NCI-H774 (cell line): ENCODE data around the gene LAMC3.
A peak's percentile ranks its signal among the peaks of the same experiment; 100 is the strongest.
"Not testable (repeated sequence)": the region's sequence is repeated elsewhere in the genome, so short reads cannot be mapped to it uniquely, and the experiment has no call there.

ENCODE experiments used
- DNase-seq: peaks from one replicate; lab custom pipeline; 2025; lab: John Stamatoyannopoulos, UW

The LAMC3 gene

DNA sequence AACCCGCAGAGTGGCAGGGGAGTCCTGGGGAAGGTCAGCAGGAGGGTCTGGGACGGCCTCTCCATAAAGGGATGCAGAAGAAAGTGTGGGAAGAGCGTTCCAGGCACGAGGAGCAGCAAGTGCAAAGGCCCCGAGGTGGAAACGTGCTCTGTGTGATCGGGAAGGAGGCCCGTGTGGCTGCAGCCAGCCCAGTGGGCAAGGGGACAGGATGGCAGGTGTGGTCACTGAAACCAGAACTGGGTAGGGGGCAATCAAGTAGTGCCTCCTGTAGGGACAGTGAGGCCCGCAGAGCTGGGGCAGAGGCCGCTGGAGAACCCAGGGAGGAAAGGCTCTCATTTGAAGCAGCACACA, 16.3 kb upstream of the LAMC3 start:
- no peak for DNase-seq

DNA sequence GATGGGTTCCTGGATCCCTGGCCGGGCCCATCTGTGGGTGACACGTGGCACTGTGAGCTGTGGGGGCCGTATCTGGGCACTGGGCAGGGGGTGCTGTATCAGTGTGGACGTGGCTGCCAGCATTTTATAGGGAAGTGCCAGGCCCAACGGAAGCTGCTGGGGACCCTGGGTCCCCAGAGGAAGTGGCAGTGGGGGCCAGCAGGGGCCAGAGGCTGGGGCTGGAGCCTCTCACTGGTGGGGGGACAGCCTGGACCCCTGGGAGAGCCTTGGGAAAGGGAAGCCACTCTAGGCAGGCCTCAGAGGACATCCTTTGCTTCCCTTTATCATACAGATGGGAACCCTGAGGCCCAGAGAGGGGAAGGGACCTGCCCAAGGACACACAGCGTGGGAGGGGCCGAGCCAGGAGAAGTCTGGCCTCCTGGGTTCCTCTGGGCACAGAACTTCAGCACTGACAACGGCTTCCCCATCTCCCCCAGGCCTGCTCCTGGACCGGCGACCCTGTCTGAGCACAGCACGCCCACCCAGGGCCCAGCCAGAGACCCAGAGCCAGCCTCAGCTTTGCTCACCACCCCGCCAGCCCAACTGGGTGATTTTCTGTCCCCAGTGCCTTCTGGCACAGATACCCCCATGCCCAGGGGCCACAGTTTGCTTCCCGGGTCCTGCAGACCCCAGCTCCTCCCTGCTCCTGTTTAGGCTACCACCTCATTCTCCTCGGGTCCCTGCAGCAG, 15.5 kb upstream of the LAMC3 start:
- no peak for DNase-seq

DNA sequence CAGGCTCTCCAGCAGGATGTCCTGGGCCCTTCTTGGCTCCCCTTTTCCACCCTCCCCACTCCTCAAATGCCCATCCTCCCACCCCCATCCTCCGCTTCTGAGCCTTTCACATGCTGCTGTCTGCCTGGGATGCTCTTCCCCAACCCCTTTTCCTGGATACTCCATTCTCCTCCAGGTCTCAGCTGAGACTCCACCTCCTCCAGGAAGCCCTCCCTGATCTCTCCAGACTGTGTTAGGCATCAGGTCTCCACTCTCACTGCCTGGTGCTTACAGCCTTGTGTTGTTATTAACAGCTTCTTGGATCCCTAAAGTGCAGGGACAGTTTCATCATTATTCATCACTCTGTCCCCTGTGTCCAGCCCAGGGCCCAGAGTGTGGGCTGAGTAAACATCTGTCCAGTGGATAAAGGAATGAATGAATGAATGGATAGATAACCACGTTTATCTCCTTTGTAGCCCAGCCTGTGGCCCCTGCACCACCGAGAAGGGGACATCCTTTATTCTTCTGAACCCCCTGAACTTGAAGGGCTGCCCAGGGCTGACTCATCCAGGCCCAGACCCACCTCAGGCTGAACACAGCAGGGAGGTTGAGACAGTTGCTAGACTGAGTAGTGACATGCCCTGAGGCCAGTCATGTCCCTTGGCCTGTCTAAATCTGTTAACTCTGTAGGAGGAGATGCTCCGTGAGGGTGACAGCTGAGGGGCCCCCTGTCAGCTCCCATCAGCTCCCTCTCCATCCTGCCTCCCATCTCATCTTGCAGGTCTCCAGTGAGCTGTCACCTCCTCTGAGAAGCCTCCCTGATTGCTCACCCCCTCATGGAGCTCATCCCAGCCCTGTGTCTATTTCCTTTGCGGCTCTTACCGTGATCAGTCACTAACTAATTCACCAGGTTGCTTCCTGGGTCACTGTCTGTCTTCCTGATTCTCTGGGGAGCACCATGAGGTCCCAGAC, 14.6 kb upstream of the LAMC3 start:
- DNase-seq: no peak

DNA sequence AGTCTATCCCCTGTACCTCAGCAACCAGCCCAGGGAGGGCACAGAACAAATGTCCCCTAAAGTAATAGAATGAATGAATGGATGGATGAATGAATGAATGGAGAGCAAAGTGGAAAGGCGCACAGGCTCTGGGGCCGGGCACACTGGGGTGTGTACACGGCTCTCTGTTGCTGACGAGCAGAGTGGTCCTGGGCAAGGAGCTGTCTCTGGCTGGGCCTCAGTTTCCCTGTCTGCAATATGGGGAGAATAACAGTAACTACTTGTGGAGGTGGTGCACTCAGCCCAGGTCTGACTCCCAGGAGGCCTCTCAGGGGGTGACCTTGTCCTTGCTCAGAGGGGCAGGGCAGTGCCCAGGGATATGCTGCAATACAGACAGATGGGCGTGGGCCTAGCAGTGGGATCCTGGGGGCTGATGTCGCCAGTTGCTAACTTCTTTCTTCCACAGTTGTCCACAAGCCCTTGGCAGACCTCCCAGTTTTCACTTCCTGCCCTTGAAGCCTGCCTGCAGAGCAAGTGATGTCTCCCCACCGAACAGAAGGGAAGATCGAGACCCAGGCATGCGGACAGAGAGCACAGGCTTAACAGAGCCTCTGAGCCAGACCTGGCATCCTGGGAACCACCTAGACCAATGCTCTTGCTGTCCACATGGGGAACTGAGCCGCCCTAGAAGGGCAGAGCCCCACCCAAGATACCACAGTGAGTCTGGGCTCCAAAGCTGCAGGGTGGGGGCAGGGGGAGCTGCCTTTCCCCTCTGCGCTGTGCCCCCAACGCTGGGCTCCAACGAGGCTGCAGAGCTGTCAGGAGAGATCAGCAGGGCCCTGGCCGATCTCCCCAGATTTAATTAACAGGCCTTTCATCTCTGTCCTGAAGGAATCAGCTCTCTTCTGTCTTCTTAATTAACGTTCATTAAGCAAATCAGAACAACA, 13.6 kb upstream of the LAMC3 start:
- no peak for DNase-seq

DNA sequence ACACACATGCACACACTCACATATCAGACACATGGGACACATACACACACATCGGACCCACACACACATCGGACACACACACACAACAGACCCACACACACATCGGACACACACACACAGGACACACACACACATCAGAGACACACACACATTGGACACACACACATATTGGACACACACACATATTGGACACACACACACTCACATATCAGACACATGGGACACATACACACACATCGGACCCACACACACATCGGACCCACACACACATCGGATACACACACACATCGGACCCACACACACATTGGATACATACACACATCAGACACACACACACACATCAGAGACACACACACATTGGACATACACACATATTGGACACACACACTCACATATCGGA, 12.8 kb upstream of the LAMC3 start:
- DNase-seq: no peak

DNA sequence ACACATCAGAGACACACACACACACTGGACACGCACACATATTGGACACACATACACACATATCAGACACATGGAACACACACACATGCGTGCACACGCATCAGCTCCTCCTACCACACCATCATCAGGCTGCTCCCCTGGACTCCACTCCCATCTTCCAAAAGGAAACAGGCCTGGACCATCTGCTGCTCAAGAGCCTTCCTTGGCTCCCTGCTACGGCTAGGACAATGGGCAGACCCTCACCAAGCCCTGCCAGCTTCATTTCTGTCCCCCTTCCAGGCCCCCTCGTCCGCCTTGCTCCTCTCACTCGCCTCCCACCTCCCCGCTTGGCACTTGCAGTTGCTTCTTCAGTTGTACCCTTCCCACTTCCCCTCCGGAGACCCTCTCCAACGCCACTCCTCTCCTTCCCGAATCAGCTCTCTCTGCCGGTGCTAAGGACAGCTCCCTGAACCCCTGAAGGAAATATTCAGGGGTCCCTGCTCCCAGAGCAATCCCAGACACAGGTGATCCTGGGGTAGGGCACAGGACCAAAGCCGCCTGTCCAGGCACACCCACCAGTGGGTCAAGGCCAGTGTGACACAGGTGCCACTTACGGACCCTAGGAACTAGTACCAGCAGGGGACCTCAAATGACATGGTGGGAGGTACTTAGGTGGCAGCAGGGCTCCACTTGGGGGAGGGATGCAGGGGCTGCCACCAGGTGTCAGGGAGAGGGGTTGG, 12.1 kb upstream of the LAMC3 start:
- no peak for DNase-seq

DNA sequence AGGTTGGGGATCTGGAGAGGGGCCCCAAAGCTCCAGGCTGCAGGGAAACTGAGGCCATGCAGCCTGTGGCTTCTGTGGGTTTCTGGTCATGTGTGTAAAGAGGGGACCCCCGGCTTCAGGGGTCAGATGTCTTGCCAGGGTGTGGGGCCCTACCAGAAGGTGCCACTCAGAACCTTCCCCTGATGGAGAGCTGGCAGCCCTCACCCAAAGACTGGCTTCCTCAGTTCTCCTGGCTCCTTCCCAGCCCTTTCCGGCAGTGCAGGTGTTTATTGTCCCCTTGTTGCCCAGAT, 11.6 kb upstream of the LAMC3 start:
- no peak for DNase-seq

DNA sequence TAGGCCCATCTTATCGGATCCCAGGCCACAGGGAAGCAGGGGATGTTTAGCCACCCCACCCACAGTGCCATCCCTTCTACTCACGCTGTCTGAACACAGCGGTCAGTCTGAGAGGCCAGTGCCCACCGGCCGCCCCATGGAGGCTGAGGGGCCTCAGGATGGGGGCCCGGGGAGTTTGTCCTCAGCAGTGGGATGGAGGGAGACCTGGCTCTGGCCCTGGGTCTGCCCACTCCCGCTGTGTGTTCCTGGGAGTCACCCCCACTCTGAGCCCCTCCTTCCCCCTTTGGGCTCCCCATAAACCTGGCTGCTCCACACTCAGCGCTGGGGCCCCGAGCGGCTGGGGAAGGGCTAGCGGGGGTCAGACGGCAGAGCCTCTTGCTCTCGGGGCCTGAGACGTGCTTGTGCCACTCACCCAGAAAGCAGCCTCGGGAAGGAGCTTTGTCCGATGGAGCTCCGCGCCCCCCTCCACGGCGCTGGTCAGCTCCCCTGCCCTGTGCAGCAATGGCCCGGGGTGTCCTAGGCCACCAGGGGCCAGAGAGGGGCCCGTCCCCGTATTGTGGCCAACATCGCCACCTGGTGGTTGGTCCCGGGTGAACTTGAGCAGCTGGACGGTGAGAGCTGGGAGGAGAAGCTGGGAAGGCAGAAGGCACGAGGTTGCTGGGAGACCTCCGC, 10.9 kb upstream of the LAMC3 start:
- DNase-seq: peak; percentile 62

DNA sequence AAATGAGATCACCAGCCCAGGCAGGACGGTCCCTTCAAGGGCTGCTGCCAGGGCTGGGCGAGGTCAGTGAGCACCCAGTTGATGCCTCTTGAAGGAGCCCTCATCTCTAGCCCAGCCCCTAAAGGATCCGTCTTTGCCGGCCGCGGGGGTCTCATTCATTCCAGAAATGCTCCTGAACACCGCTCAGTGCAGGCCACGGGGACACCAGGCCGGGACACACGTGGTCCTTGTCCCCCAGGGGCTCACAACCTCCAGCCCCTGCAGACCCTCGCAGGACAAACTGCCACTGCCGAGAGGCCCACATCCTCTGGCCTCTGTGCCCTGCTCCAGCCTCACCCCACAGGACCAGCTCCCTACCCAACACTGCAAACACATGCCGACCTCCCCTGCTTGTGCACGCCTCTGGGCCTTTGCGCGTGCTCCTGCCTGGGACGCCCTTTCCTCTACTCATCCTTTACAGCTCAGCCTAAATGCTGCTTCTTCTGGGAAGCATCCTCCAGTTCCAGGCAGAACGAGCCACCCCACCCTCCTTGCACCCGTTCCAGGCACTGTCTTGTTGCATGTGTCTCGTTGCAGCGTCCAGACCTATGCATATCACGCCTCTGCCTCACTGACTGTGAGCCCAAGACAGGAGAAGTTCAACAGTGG, 10.3 kb upstream of the LAMC3 start:
- no peak for DNase-seq

DNA sequence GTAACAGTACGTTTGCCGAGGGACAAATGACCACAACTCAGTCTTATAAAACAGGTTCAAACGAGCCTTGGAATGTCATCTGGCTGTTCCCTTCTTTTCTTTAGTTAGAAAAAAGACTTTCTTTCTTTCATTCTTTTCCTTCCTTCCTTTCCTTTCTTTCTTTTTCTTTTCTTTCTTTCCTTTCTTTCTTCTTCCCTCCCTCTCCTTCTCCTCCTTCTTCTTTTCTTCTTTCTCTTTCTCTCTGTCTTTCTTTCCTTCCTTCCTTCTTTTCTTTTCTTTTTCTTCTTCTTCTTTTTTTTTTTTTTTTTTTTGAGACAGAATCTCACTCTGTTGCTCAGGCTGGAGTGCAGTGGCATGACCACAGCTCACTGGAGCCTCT, 9.7 kb upstream of the LAMC3 start:
- DNase-seq: no peak

DNA sequence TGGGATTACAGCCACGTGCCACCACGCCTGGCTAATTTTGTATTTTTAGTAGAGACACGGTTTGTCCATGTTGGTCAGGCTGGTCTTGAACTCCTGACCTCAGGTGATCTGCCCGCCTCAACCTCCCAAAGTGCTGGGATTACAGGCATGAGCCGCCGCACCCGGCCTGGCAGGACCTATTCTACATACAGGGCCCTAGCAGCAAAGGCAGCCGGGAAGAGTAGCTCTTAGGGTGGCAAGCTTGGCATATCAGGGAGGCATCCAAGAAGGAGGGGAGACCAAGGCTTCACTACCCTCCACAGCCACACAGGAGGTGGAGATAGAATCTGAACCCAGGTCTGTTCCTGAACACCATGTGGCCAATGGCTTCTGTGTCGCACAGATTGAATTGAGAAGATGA, 8.4 kb upstream of the LAMC3 start:
- DNase-seq: not testable (repeated sequence)

DNA sequence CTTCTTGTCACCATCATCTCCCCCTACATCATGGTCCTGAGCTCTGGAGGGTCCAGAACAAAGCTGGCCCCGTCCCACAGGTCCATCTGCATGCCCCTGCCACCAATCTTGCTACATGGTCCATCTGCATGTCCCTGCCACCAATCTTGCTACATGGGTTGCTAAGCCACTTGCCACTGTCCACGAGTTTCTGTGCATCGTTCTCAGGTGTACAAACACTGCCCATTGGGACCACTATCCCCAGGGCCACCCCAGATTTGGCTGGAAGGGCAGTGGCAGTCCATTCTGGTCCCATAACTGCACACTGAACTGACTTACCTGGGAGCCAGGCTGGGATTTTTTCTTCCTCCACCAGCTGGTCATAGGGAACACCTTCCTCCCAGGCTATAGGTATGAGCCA, 8.0 kb upstream of the LAMC3 start:
- no peak for DNase-seq

DNA sequence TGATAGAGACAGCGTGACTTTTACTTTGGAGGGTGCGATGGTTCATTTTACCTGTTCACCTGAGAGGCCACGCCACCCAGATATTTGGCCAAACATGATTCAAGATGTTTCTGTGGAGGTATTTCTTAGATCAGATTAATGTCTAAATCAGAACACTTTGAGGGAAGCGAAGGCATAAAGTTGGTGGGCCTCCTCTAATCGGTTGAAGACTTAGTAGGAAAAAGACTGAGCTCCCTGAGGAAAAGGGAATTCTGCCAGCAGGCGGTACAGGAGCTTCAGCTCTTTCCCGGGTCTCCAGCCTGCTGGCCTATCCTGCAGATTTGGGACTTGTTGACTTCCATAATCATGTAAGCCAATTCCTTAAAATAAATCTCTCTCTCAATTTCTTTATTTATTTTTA, 7.0 kb upstream of the LAMC3 start:
- no peak for DNase-seq

DNA sequence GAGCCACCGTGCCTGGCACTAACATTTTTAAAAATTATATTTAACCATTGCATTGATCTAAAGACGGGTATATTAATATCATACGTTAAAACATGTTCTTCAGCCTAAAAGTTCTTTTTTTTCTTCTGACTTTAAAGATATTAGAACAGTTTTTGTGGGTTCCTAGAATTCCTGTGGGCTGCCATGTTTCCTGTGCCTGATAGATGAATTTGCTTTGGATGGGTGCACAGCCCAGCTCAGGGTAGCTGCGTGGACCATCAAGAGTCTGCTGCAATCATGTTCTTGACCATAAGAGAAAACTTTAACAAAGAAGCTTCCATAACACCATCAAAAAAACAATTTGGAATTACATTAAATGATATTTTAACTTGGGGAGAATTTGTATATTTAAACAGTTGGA, 2.4 kb upstream of the LAMC3 start:
- no peak for DNase-seq

DNA sequence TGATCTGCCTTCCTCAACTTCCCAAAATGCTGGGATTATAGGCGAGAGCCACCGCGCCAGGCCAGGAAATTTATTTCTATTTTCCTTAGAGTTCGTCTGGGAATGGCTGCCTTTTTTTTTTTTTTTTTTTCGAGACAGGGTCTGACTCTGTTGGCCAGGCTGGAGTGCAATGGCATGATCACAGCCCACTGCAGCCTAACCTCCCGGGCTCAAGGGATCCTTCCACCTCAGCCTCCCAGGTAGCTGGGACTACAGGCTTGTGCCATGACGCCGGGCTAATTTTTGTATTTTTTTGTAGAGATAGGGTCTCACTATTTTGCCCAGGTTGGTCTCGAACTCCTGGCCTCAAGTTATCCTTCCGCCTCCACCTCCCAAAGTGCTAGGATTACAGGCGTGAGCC, 888 bp upstream of the LAMC3 start:
- DNase-seq: no peak

DNA sequence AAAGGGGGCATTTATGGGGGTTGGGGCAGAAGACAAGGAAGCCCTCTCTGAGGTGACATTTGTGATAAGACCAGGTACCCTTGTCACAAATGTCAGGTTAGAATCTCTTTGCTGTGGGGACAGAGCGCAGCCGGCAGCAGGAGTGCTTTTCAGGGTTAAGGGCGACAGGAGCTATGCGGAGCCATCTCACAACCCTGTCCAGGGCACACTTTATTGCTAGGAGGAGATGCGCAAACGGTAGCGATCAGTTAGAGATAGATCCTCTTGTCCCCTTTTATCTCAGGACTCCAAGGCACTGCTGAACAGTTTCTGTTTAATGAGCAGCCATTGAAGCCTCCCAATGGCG, 438 bp upstream of the LAMC3 start:
- DNase-seq: no peak

DNA sequence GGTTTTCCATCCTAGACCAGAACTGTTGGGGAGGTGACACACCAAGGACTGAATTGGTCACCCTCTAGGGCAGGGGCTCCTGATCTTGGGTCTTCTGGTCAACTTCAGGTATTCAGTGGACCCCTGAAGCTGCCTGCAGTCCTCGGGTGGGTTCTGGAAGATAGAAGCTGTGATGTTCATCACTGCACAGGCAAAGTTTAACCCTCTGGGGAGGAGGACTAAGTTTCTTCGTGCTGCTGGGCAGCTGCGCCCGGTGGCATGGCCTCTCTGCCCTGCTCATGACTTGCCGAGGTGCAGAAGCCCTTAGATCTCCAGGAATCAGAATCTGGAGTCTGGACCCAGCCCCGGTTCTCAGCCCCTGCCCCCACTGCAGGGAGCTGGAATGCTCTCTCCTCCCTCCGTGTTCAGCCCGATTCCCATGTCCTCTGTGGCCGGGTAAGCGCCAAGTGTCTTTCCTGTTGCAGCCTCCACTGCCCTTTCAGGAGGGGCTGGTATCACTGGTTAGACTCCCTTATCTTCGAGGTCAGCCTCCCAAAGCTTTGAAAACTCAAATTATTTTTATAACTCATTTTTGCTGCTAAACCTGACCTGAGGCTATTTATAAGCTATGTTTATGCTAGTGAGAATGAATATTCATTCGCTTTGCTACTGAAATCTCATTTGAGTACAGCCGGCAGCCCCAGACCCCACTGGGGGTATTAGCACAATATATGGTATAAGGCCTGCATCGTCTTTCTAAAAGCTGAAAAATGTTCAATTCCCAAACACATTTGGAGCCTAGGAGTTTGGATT, 1.7 kb downstream of the LAMC3 start:
- DNase-seq: no peak

DNA sequence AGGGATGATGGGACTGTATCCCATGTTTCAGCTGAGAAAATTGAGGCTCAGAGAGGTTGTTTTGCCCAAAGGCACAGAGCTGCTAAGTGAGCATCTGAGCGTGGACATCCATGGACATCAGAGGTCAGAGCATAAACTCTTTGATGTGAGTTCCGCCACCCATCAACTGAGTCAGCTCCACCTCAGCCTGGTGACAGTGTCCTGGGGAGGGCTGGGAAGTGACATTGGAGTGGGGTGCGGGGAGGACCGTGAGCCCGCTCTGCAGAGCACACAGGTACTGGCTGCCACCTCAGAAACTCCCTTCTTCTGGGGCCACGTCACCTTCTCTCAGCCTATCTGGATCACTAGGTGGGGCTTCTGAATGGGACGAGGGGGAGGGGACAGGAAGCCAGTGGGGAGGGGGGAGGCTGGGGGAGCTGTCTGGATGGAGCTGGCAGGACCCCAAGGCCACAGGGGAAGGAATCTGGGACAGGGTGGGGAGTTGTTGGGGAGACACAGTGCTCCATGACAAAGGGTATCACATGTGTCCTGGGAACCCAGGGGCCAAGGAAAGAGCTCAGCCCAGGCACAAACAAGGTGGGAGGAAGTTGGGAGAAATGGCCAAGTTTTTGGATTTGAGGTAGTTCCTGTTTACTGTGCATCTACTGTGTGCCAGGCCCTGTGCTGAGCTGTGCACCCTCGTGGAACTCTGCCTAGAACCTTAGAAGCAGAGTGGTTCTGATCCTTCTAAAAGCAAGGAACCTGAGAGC, 2.5 kb downstream of the LAMC3 start:
- no peak for DNase-seq

DNA sequence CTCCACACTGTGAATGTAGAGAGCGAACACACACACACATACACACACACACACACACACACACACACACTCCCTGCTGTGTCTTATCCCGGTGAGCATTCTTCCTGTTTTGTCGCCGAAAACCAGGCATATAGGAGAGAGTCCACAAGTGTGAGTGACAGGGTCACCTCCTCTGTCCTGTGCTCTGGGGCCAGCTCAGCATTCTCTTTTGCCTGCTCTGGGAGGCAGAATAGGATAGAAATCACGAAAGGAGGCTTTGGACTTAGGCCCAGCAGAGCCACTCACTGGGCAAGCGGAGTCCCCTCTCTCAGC, 3.0 kb downstream of the LAMC3 start:
- DNase-seq: no peak
